GM10248 (cell line): ENCODE results near the gene TLR2.
"Not testable (repeated sequence)": the region's sequence is repeated elsewhere in the genome, so short reads cannot be mapped to it uniquely, and the experiment has no call there.

Experiments
- CTCF ChIA-PET: fragments of 300-600 bp; sonication (Branson Sonifier 250); formaldehyde crosslinking; extraction: SDS; loops from one replicate; lab custom pipeline; 2021; ENCODE audit warnings: antibody characterized with exemption; lab: Yijun Ruan, JAX
- POLR2A ChIA-PET: fragments of 350-650 bp; sonication (Branson Sonifier 250); formaldehyde crosslinking; extraction: SDS; loops from one replicate; lab custom pipeline; 2020; ENCODE audit warnings: antibody characterized with exemption; lab: Yijun Ruan, JAX
- DNase-seq: peaks from one replicate; pipeline ENCODE4 v3.0.0; 2012; ENCODE audit errors: extremely low spot score
- TF ChIP-seq, protein P1 (sequence below): IDR thresholded peaks from 2 replicates; pipeline ENCODE4 v1.5.1; 2012; ENCODE audit warnings: mild to moderate bottlenecking, low read depth; ENCODE audit errors: extremely low read depth, missing control alignments, control extremely low read depth

Gene TLR2

DNA sequence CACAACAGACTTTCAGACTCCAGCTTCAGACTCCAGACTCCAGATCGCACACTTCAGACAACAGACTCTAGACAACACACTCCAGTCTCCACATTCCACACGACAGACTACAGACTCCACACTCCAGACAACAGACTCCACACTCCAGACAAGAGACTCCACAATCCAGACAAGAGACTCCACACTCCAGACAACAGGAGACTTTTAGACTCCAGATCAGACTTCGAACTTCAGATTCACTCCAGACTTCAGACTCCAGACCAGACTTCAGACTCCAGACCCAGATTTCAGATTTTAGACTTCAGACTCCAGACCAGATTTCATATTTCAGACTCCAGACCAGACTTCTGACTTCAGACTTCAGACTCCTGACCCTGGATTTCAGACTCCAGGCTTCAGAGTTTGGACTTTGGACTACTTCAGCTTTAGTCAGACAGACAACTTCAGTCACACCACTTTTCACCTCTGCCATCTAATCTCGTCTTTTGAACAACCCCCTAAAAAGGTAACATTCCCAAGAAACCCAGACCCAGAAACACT is 29.0 kb upstream of the TLR2 start:
- TF ChIP-seq, protein P1, sequence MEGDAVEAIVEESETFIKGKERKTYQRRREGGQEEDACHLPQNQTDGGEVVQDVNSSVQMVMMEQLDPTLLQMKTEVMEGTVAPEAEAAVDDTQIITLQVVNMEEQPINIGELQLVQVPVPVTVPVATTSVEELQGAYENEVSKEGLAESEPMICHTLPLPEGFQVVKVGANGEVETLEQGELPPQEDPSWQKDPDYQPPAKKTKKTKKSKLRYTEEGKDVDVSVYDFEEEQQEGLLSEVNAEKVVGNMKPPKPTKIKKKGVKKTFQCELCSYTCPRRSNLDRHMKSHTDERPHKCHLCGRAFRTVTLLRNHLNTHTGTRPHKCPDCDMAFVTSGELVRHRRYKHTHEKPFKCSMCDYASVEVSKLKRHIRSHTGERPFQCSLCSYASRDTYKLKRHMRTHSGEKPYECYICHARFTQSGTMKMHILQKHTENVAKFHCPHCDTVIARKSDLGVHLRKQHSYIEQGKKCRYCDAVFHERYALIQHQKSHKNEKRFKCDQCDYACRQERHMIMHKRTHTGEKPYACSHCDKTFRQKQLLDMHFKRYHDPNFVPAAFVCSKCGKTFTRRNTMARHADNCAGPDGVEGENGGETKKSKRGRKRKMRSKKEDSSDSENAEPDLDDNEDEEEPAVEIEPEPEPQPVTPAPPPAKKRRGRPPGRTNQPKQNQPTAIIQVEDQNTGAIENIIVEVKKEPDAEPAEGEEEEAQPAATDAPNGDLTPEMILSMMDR = no peak
- no peak for DNase-seq
- CTCF ChIA-PET = interaction anchor here (1.3 kb wide), 1 partner anchor 11 kb away, joined by 3 read pairs; no protein-coding TSS in a partner anchor
- POLR2A ChIA-PET = no interaction called here

DNA sequence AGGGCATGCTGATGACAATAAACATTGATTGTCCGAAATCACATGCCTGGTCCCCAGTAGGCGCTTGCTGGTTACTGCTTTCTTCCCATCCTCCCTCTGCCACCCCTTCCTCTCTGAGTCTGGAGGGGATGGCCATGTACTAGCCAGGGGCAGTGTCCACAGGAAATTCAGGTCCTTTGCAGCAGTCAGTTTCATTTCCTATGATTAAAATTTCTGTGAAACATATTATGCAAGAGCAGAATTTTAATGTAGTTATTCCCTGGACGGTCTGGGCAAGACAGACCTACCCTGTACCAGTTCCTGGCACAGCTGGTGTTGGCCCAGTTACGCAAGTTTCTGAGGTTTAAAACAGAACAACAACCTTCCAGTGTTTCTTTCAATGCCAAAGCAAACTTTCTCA is 28.2 kb upstream of the TLR2 start:
- TF ChIP-seq, protein P1 = no peak
- POLR2A ChIA-PET = no interaction called here
- DNase-seq = no peak
- CTCF ChIA-PET = interaction anchor here (1.7 to 2.2 kb wide), 2 partner anchors 8 to 13 kb away, joined by 4 to 7 read pairs; no protein-coding TSS in a partner anchor

- POLR2A ChIA-PET = no interaction called here
- CTCF ChIA-PET = interaction anchor here (0.9 kb wide), 1 partner anchor 10 kb away, joined by 3 read pairs; no protein-coding TSS in a partner anchor
- TF ChIP-seq, protein P1 = no peak
- DNase-seq = no peak
These were observed 22.8 kb upstream of the TLR2 start for GRCh38 chr4:153661215-153661822.

GRCh38 chr4:153661908-153662307 is 22.2 kb upstream of the TLR2 start:
- ChIA-PET POLR2A (no interaction called here), CTCF (interaction anchor here (0.9 kb wide), 1 partner anchor 10 kb away, joined by 3 read pairs; no protein-coding TSS in a partner anchor)
- DNase-seq = no peak
- TF ChIP-seq, protein P1 = no peak

DNA sequence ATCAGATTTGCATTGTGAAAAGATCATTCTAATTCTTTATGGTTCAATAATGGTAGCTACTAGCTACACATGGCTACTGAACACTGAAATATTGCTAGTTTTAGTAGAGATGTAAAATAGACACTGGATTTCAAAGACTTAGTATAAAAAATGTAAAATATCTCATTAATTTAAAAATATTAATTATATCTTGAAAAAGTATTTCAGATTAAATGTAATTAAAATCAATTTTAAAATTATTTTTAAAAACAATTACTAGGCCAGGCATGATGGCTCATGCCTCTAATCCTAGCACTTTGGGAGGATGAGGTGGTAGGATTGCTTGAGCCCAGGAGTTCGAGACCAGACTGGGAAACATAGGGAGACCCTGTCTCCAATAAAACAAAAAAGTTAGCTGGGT is 20.4 kb upstream of the TLR2 start:
- DNase-seq = no peak
- POLR2A ChIA-PET = no interaction called here
- TF ChIP-seq, protein P1 = no peak
- CTCF ChIA-PET = no interaction called here

DNA sequence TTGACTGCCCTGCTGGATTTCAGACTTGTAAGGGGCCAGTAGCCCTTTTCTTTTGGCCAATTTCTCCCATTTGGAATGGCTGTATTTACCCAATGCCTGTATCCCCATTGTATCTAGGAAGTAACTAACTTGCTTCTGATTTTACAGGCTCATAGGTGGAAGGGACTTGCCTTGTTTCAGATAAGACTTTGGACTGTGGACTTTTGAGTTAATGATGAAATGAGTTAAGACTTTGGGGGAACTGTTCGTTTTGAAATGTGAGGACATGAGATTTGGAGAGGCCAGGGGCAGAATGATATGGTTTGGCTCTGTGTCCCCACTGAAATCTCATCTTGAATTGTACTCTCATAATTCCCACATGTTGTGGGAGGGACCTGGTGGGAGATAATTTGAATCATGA is 17.6 kb upstream of the TLR2 start:
- DNase-seq, CTCF ChIA-PET, POLR2A ChIA-PET: not testable (repeated sequence)

DNA sequence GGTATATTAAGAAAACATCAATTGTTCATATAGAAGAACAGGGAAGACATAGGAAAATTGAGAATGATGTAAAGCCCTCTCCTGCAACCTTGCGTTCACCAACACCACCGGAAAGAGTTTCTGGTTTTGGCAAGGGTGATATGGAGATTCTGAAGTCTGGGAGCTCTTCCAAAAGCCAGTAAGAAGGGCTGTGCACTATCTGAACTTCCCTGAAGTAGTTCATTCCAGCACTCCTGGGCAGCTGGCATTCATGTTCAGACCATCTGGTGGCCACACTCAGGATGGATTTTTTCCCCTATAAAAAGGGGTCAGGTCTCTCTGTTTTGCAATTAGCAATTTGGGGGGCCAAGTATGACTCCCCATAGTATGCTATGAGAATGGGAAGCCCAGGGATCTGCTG is 15.4 kb upstream of the TLR2 start:
- ChIA-PET POLR2A (no interaction called here), CTCF (no interaction called here)
- TF ChIP-seq, protein P1 = no peak
- DNase-seq = no peak
